Gastrocnemius medialis (tissue), 4 donors: ENCODE measurements around the gene EIPR1. TPM values are rescaled to one million over a fixed set of nuclear protein-coding genes. Genes with fewer than 3 reads are reported as not detected.

Source experiments
- ATAC-seq, 2 donors: fragments of 150-250 bp; one replicate each; pipeline ENCODE4 v1.9.1; 2016
- DNase-seq, 2 donors: peaks; one replicate each; pipeline ENCODE4 v3.0.0-alpha.2; 2019
- H3K27ac ChIP-seq, 4 donors: fragments of 200-600 bp; sonication (generic); 1 replicate in 1 of 4; 2 replicates in 3 of 4; pipeline ENCODE4 v1.5.1; 2016 to 2018; ENCODE audit warnings: mild to moderate bottlenecking in 2 of 4, moderate library complexity in 1 of 4
- H3K27me3 ChIP-seq, 3 donors: fragments of 200-600 bp; sonication (generic) in 2 of 3; 1 replicate in 1 of 3; 2 replicates in 2 of 3; pipeline versions ENCODE4 v1.5.1 to v1.6.0; 2016 to 2019; ENCODE audit warnings: mild to moderate bottlenecking in 1 of 3, moderate library complexity in 1 of 3
- H3K36me3 ChIP-seq, 2 donors: fragments of 200-600 bp; sonication (generic) in 1 of 2; one replicate each; pipeline ENCODE4 v1.5.1; 2017 to 2018
- H3K4me1 ChIP-seq, 2 donors: fragments of 200-600 bp; sonication (generic) in 1 of 2; one replicate each; pipeline ENCODE4 v1.5.1; 2016 to 2017; ENCODE audit warnings: mild to moderate bottlenecking in 2 of 2
- H3K4me3 ChIP-seq, 4 donors: fragments of 200-600 bp; sonication (generic) in 3 of 4; 1 replicate in 1 of 4; 2 replicates in 3 of 4; pipeline ENCODE4 v1.5.1; 2016 to 2019; ENCODE audit warnings: mild to moderate bottlenecking in 2 of 4
- H3K9me3 ChIP-seq, 3 donors: fragments of 200-600 bp; sonication (generic) in 2 of 3; 1 replicate in 1 of 3; 2 replicates in 2 of 3; pipeline ENCODE4 v1.5.1; 2016 to 2019
- POLR2A ChIP-seq, 2 donors: fragments of 450-650 bp; IDR thresholded peaks; one replicate each; pipeline ENCODE4 v1.6.1; 2017; ENCODE audit warnings: antibody characterized with exemption in 2 of 2, mild to moderate bottlenecking in 2 of 2, moderate library complexity in 2 of 2
- in situ Hi-C, 4 donors: fragments of 200-750 bp; cut with MboI; loops; one replicate each; pipeline versions ENCODE4 v1.15.0 to v1.8.0; 2017; ENCODE audit warnings: low sequenced_read_pairs in 4 of 4
- intact Hi-C: fragments of 100-400 bp; cut with DNase I; formaldehyde crosslinking; loops from one replicate; pipeline ENCODE4 v1.15.1; 2023; ENCODE audit warnings: low total_unique reads
- total RNA-seq, 4 donors: library from RNA; depleted of rRNA; stranded (reverse); fragments of >200 nt; gene quantifications; one replicate each; pipeline versions ENCODE4 v1.1.0 to v1.2.3, GENCODE V29; 2016
- TF ChIP-seq, protein P1 (sequence below), 5 experiments: fragments of 450-650 bp in 3 of 5; fragments of 200-600 bp in 2 of 5; sonication (generic) in 2 of 5; IDR thresholded peaks in 4 of 5; conservative IDR thresholded peaks in 1 of 5; 1 replicate in 4 of 5; 2 replicates in 1 of 5; pipeline ENCODE4 v1.5.1; 2016 to 2019; ENCODE audit warnings: antibody characterized with exemption in 5 of 5, mild to moderate bottlenecking in 3 of 5, moderate library complexity in 3 of 5

The EIPR1 gene
- total RNA-seq, 4 donors from 2014 or later = 23.2 to 30.5 (median 24.4) TPM

DNA sequence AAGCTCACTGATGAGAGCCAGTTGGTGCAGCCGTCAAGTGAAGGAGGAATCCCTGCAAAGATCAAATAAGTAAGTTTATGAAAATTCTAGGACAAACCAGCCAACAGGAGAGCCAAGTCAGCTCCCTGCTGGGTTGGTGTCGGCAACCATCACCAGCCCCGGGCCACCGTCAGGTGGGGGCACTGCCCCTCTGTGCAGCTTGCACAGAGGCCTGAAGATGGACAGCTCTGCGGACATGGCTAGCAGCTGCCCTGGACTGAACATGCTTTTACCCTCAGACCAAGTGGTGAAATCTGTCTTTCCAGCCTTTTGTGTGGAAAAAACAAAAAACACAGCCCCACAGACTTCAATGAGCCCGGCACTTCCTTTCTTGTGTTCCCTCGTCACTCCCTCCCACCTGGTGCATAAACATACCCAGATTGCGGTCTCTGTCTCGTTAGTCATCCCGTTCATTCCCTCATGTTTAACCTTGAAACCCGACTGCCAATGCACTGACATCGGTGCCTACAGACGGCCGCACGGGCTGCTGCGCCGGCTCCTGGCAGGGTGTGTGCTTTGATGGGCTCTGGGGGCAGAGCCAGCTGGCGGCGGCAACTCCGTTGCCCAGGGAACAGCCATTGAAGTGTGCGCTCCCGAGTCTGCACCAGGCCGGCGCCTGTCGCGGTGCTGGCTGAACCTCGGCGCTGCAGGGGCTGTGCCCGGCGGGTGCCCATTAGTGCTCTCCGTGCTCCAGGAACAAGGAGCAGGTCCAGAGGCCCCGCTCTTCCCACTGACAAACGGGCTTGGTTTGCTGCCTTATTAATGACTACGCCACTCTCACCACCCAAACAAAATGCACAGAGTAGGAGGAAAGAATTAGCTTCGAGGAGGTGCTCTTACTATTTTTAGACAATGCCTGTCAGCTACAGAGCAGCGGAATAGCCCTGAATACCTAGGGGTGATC is 95.3 kb downstream of the EIPR1 start:
- no peaks in the 10 kb centered on the region for H3K9me3 ChIP-seq
- TF ChIP-seq, protein P1, sequence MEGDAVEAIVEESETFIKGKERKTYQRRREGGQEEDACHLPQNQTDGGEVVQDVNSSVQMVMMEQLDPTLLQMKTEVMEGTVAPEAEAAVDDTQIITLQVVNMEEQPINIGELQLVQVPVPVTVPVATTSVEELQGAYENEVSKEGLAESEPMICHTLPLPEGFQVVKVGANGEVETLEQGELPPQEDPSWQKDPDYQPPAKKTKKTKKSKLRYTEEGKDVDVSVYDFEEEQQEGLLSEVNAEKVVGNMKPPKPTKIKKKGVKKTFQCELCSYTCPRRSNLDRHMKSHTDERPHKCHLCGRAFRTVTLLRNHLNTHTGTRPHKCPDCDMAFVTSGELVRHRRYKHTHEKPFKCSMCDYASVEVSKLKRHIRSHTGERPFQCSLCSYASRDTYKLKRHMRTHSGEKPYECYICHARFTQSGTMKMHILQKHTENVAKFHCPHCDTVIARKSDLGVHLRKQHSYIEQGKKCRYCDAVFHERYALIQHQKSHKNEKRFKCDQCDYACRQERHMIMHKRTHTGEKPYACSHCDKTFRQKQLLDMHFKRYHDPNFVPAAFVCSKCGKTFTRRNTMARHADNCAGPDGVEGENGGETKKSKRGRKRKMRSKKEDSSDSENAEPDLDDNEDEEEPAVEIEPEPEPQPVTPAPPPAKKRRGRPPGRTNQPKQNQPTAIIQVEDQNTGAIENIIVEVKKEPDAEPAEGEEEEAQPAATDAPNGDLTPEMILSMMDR (IDR thresholded peaks at IDR 0.05 in 4 of 5, conservative IDR thresholded peaks at IDR 0.05 in 1 of 5) = no peak
- TF ChIP-seq POLR2A (IDR thresholded peaks at IDR 0.05) = no peak
- no peaks in the 10 kb centered on the region for H3K27me3 ChIP-seq
- in situ Hi-C loops (no loop called here), intact Hi-C loops (no loop called here)
- H3K4me1 ChIP-seq = peaks cover 0 to 7% of the 10 kb centered on the region in 2 donors
- peak overlapping the region in 1 of 4 donors; percentile 26 for H3K27ac ChIP-seq
- DNase-seq (peak in 1 of 2 donors; percentile 38), ATAC-seq (peak; percentile 54 to 72)
- peak overlapping the region in 3 of 4 donors; percentile 16 to 37 (median 17) for H3K4me3 ChIP-seq
- H3K36me3 ChIP-seq = no peaks in the 10 kb centered on the region

DNA sequence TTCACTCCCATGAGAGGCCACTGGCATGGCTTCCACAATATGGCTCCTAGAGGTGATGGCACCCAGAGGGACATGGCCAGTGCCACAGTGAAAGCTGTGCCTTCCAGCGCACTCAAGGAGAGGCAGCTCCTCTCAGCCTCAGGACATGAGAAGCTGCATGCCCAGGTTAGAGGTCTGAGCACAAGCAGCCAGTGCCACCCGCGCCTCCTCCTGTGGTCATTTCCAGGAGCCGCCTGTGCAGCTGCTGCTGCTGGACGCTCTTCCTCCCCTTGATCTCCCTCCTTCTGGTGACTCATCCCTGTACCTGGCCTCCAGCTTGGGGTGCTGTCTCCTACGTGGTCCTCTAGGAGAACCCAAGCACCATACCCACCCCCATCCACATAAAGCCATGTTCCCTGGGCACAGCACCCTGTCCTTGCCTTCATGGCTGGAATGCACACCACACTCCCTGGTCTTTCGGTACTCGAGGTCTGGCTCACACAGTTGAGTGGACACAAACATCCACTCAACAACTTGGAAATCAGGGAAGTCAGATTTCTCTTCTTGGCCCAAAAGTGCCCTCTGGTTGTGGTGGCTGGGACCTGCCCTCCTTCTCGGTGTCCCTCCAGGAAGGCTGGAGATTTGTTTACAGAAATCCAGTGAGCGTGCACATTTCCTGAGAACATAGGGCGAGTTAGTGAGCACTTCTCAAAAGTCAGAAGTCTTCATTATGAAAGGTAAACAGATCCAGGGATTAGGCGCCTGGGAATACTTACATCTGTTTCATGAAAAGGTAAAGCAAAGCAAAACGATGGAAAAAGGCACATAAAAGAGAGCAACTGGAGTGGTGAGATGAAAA is 96.7 kb downstream of the EIPR1 start:
- H3K4me3 ChIP-seq = no peak overlapping the region
- DNase-seq = no peak
- H3K27me3 ChIP-seq = no peaks in the 10 kb centered on the region
- H3K36me3 ChIP-seq = no peaks in the 10 kb centered on the region
- no peak overlapping the region for H3K27ac ChIP-seq
- H3K4me1 ChIP-seq = peaks cover 0 to 7% of the 10 kb centered on the region in 2 donors
- TF ChIP-seq, protein P1 (IDR thresholded peaks at IDR 0.05 in 4 of 5, conservative IDR thresholded peaks at IDR 0.05 in 1 of 5) = no peak
- no peak for TF ChIP-seq POLR2A (IDR thresholded peaks at IDR 0.05)
- intact Hi-C loops (no loop called here), in situ Hi-C loops (no loop called here)
- no peaks in the 10 kb centered on the region for H3K9me3 ChIP-seq
- ATAC-seq = no peak

DNA sequence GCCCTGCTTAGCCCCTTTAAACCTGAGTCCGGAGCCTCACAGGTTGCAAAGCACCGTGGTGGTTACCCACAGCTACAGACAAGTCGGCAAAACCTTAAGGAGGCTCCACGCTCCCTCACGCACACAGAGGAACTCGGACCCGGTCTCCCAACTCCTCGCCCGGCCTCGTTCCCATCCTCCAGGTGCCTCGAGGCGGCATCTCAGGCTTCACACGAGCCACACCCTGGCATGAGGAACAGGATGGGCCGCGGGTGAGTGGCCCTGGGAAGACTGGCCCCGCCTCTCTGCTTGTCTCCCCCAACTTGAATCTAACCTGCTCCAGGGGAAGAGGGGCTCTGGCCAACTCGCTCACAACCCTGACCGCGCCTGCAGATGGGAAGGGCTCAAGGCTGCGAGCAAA is 97.4 kb downstream of the EIPR1 start:
- no peaks in the 10 kb centered on the region for H3K27me3 ChIP-seq
- peaks cover 0 to 7% of the 10 kb centered on the region in 2 donors for H3K4me1 ChIP-seq
- DNase-seq (no peak), ATAC-seq (no peak)
- H3K27ac ChIP-seq = no peak overlapping the region
- no peaks in the 10 kb centered on the region for H3K9me3 ChIP-seq
- intact Hi-C loops = no loop called here
- TF ChIP-seq, protein P1 (IDR thresholded peaks at IDR 0.05 in 4 of 5, conservative IDR thresholded peaks at IDR 0.05 in 1 of 5) = no peak
- TF ChIP-seq POLR2A (IDR thresholded peaks at IDR 0.05) = no peak
- no peak overlapping the region for H3K4me3 ChIP-seq
- in situ Hi-C loops = no loop called here
- no peaks in the 10 kb centered on the region for H3K36me3 ChIP-seq

DNA sequence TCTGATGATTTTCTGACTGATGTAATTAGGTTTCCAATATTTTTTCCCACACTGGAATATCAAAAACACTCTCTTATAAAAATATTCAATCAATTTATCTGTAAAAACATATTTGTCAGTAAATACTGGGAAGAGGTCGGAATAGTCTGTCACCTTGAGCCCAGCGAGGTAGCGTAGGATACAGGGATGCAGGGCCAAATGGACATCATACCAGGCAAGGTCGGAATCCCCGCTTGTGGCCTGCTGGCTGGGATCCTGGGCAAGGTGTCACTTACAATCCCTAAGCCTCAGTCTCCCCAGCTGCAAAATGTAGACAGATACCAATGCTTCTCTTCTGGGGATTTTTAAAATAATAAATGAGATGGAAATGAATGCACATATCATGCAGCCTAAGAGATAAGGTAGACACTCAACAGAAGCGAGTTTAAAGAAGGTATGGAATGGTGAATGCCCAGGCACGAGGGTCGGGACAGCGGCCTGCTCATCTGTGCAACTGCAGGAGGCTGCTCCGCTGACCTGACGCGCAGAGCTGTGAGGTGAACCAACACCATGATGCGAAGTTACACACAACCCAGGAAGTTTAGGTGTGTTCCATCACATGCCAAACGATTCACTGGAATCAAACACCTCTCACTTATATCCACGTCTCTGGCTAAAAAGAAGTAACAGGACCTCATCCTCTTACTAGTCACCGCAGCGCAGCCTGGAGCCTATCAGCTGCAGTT is 98.2 kb downstream of the EIPR1 start:
- Histone ChIP-seq H3K4me1 (peaks cover 0 to 7% of the 10 kb centered on the region in 2 donors), H3K36me3 (no peaks in the 10 kb centered on the region), H3K9me3 (peaks cover 0 to 3% (median 0%) of the 10 kb centered on the region in 3 donors), H3K4me3 (no peak overlapping the region), H3K27ac (no peak overlapping the region), H3K27me3 (no peaks in the 10 kb centered on the region)
- DNase-seq (no peak), ATAC-seq (no peak)
- in situ Hi-C loops (no loop called here), intact Hi-C loops (no loop called here)
- TF ChIP-seq, protein P1 (IDR thresholded peaks at IDR 0.05 in 4 of 5, conservative IDR thresholded peaks at IDR 0.05 in 1 of 5) = no peak
- no peak for TF ChIP-seq POLR2A (IDR thresholded peaks at IDR 0.05)
